T follicular helper cell (primary cell): ENCODE results near the gene MAIP1.

Source experiments
- DNase-seq: peaks from one replicate; pipeline ENCODE4 v3.0.0-alpha.2; 2020; ENCODE audit warnings: low read depth

The MAIP1 gene

GRCh38 chr2:199946836-199947235 lies 8.5 kb upstream of the MAIP1 start:
- no peak for DNase-seq

- DNase-seq, result no peak
Observed at GRCh38 chr2:199950396-199950795, 5.0 kb upstream of the MAIP1 start.

- DNase-seq, result no peak
Observed at GRCh38 chr2:199951023-199951422, 4.4 kb upstream of the MAIP1 start.

- DNase-seq, result no peak
Observed at GRCh38 chr2:199955007-199955338, 409 bp upstream of the MAIP1 start.

- no peak for DNase-seq
Observed at GRCh38 chr2:199956062-199956380, 639 bp downstream of the MAIP1 start.

- no peak for DNase-seq
Observed at GRCh38 chr2:199958014-199958413, 2.6 kb downstream of the MAIP1 start.

GRCh38 chr2:199962203-199962602 lies 6.8 kb downstream of the MAIP1 start:
- DNase-seq, result no peak

- DNase-seq, result no peak
Observed at GRCh38 chr2:199966405-199966804, 11.0 kb downstream of the MAIP1 start.

GRCh38 chr2:199966976-199967375 lies 11.6 kb downstream of the MAIP1 start:
- DNase-seq, result no peak

- no peak for DNase-seq
Observed at GRCh38 chr2:199968126-199968525, 12.7 kb downstream of the MAIP1 start.

- no peak for DNase-seq
Observed at GRCh38 chr2:199972088-199972626, 16.8 kb downstream of the MAIP1 start.

GRCh38 chr2:199973703-199974102 lies 18.3 kb downstream of the MAIP1 start:
- no peak for DNase-seq

- DNase-seq, result no peak
Observed at GRCh38 chr2:199975273-199975895, 20.0 kb downstream of the MAIP1 start.

GRCh38 chr2:199977984-199978415 lies 22.6 kb downstream of the MAIP1 start:
- no peak for DNase-seq

- no peak for DNase-seq
Observed at GRCh38 chr2:199979398-199979797, 24.0 kb downstream of the MAIP1 start.

GRCh38 chr2:199979832-199980628 lies 24.6 kb downstream of the MAIP1 start:
- DNase-seq, result peak; percentile 70

GRCh38 chr2:199982126-199982843 lies 26.9 kb downstream of the MAIP1 start:
- no peak for DNase-seq

GRCh38 chr2:199983534-199983933 lies 28.2 kb downstream of the MAIP1 start:
- no peak for DNase-seq

GRCh38 chr2:199984159-199984558 lies 28.8 kb downstream of the MAIP1 start:
- DNase-seq, result no peak

GRCh38 chr2:199984755-199985154 lies 29.4 kb downstream of the MAIP1 start:
- DNase-seq, result no peak

GRCh38 chr2:199985625-199986207 lies 30.3 kb downstream of the MAIP1 start:
- peak; percentile 27 for DNase-seq

- DNase-seq, result no peak
Observed at GRCh38 chr2:199987586-199987985, 32.2 kb downstream of the MAIP1 start.

- no peak for DNase-seq
Observed at GRCh38 chr2:199988151-199988550, 32.8 kb downstream of the MAIP1 start.
